Measurements from ENCODE around the gene GABBR2.

GABBR2 gene

DNA sequence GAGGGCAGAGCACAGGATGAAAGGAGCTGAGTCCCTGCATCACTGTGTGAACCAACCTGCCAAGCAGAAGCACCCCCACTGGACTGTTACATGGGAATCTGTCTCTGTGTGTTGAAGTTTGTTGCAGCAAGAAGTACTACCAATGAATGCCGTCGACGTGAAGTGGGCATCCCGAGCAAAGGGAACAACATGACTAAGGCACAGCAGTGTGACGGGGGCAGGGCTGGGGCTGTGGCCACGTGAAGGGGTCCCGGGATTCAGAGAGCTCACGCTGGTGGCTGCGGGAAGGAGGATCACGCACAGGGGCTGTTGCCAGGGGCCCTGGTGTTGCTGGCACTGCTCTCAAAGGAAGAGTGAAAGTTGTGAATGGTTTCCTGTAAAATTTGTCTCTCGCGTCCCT is 27.5 kb upstream of the GABBR2 start:
- TF ChIP-seq EZH2phosphoT487 (IDR thresholded peaks at IDR 0.05; ENCODE audit: low read depth): no peak
- TF ChIP-seq, protein P1, sequence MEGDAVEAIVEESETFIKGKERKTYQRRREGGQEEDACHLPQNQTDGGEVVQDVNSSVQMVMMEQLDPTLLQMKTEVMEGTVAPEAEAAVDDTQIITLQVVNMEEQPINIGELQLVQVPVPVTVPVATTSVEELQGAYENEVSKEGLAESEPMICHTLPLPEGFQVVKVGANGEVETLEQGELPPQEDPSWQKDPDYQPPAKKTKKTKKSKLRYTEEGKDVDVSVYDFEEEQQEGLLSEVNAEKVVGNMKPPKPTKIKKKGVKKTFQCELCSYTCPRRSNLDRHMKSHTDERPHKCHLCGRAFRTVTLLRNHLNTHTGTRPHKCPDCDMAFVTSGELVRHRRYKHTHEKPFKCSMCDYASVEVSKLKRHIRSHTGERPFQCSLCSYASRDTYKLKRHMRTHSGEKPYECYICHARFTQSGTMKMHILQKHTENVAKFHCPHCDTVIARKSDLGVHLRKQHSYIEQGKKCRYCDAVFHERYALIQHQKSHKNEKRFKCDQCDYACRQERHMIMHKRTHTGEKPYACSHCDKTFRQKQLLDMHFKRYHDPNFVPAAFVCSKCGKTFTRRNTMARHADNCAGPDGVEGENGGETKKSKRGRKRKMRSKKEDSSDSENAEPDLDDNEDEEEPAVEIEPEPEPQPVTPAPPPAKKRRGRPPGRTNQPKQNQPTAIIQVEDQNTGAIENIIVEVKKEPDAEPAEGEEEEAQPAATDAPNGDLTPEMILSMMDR (IDR thresholded peaks at IDR 0.05; ENCODE audit: low read depth, low read length): no peak
- Histone ChIP-seq H3K9me3 (ENCODE audit: insufficient read depth, low read length) (no peaks in the 10 kb centered on the region), H3K27me3 (ENCODE audit: low read depth, low read length) (no peaks in the 10 kb centered on the region), H4K20me1 (ENCODE audit: insufficient read depth, low read length) (no peaks in the 10 kb centered on the region), H3K36me3 (replicated peaks; ENCODE audit: low read depth, low read length) (peaks cover 6% of the 10 kb centered on the region), H3K4me2 (ENCODE audit: low read length) (no peak overlapping the region), H2AFZ (ENCODE audit: low read depth, low read length) (no peak overlapping the region), H3K4me3 (ENCODE audit: low read length) (no peak overlapping the region), H3K4me1 (ENCODE audit: low read length) (no peaks in the 10 kb centered on the region), H3K79me2 (ENCODE audit: low read length) (no peaks in the 10 kb centered on the region), H3K9ac (ENCODE audit: low read length) (no peak overlapping the region), H3K27ac (ENCODE audit: low read length) (no peak overlapping the region)

DNA sequence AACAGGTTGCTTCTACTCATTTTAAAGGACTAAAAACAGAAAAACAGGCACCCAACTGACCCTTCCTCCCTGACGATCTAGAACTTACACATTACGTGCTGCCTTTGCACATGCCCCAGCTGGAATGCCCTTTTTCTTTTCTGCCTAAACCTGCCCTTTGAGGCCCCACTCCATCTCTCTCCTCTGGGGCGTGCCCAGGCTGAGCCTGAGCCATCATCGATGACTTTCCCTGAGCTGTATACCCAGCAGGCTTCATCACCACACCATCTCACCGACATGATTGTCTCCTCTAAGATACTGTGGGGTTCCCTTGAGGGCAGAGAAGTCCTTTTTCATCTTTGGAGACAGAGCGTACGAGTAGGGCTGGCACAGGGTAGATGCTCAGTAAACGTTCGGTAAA is 24.1 kb upstream of the GABBR2 start:
- no peak for TF ChIP-seq EZH2phosphoT487 (IDR thresholded peaks at IDR 0.05; ENCODE audit: low read depth)
- TF ChIP-seq, protein P1 (IDR thresholded peaks at IDR 0.05; ENCODE audit: low read depth, low read length): no peak
- Histone ChIP-seq H3K9me3 (ENCODE audit: insufficient read depth, low read length) (no peaks in the 10 kb centered on the region), H3K4me2 (ENCODE audit: low read length) (no peak overlapping the region), H3K79me2 (ENCODE audit: low read length) (no peaks in the 10 kb centered on the region), H3K27me3 (ENCODE audit: low read depth, low read length) (no peaks in the 10 kb centered on the region), H2AFZ (ENCODE audit: low read depth, low read length) (no peak overlapping the region), H3K36me3 (replicated peaks; ENCODE audit: low read depth, low read length) (peaks cover 6% of the 10 kb centered on the region), H3K4me1 (ENCODE audit: low read length) (no peaks in the 10 kb centered on the region), H3K27ac (ENCODE audit: low read length) (no peak overlapping the region), H3K9ac (ENCODE audit: low read length) (no peak overlapping the region), H4K20me1 (ENCODE audit: insufficient read depth, low read length) (no peaks in the 10 kb centered on the region), H3K4me3 (ENCODE audit: low read length) (no peak overlapping the region)

DNA sequence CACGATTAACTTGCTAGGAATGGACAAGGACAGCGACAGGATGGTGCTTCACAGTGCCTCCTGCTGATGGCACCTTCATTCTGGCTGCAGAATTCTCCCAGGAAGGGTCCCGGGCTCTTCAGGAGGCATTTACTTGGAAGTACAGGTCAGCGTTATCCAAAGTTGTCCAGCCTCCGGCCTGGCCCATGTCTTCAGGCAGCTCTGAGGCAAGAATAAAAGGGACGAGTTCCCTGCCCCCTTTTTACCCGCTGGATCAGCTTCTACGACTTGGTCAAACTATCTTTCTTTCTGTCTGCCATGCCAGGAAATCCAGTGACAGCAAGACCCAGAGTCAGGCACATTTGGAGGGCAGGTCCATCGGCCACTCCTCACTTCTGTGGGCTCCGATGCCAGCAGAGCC is 23.4 kb upstream of the GABBR2 start:
- Histone ChIP-seq H3K79me2 (ENCODE audit: low read length) (no peaks in the 10 kb centered on the region), H3K9me3 (ENCODE audit: insufficient read depth, low read length) (no peaks in the 10 kb centered on the region), H2AFZ (ENCODE audit: low read depth, low read length) (no peak overlapping the region), H3K36me3 (replicated peaks; ENCODE audit: low read depth, low read length) (peaks cover 6% of the 10 kb centered on the region), H4K20me1 (ENCODE audit: insufficient read depth, low read length) (no peaks in the 10 kb centered on the region), H3K27ac (ENCODE audit: low read length) (no peak overlapping the region), H3K27me3 (ENCODE audit: low read depth, low read length) (no peaks in the 10 kb centered on the region), H3K4me3 (ENCODE audit: low read length) (no peak overlapping the region), H3K9ac (ENCODE audit: low read length) (no peak overlapping the region), H3K4me1 (ENCODE audit: low read length) (no peaks in the 10 kb centered on the region), H3K4me2 (ENCODE audit: low read length) (no peak overlapping the region)
- TF ChIP-seq EZH2phosphoT487 (IDR thresholded peaks at IDR 0.05; ENCODE audit: low read depth): no peak
- TF ChIP-seq, protein P1 (IDR thresholded peaks at IDR 0.05; ENCODE audit: low read depth, low read length): no peak

DNA sequence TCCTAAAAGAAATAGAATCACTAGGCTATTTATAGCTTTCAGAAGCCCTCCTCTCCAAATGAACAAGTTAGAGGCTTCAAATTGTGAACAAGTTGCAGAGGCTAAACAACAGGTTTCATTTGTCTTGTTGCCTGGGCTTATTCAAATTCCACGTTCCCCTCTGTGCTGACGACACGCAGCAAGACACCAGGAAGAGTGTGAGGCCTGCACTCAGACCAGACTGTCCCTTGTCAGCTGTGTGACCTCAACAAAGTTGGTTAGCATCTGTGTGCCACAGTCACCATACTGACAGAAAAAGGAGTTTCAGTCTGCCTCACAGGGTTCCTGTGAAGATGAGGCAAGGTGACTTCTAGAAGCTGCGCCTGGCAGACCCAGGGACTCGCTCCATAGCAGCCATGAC is 22.1 kb upstream of the GABBR2 start:
- no peak overlapping the region for H3K27ac ChIP-seq (ENCODE audit: low read length)
- no peaks in the 10 kb centered on the region for H3K4me1 ChIP-seq (ENCODE audit: low read length)
- peaks cover 6% of the 10 kb centered on the region for H3K36me3 ChIP-seq (replicated peaks; ENCODE audit: low read depth, low read length)
- H4K20me1 ChIP-seq (ENCODE audit: insufficient read depth, low read length): no peaks in the 10 kb centered on the region
- TF ChIP-seq EZH2phosphoT487 (IDR thresholded peaks at IDR 0.05; ENCODE audit: low read depth): no peak
- TF ChIP-seq, protein P1 (IDR thresholded peaks at IDR 0.05; ENCODE audit: low read depth, low read length): no peak
- peaks cover 6% of the 10 kb centered on the region; the same call in 1 of the 2 replicates for H3K27me3 ChIP-seq (ENCODE audit: low read depth, low read length)
- H3K9ac ChIP-seq (ENCODE audit: low read length): no peak overlapping the region
- H2AFZ ChIP-seq (ENCODE audit: low read depth, low read length): no peak overlapping the region
- no peaks in the 10 kb centered on the region for H3K79me2 ChIP-seq (ENCODE audit: low read length)
- no peaks in the 10 kb centered on the region for H3K9me3 ChIP-seq (ENCODE audit: insufficient read depth, low read length)
- no peak overlapping the region for H3K4me3 ChIP-seq (ENCODE audit: low read length)
- no peak overlapping the region for H3K4me2 ChIP-seq (ENCODE audit: low read length)

All from OCI-LY3 (cell line).